Measurements from ENCODE around the gene OR5T2.
"Not testable (repeated sequence)": the region's sequence is repeated elsewhere in the genome, so short reads cannot be mapped to it uniquely, and the experiment has no call there.

Gene OR5T2

GRCh38 chr11:56234155-56234554, at the start of gene OR5T2:
Gene OR5T2 (minus strand): TSS chr11:56234255. CDS start chr11:56233062, 1,193 bp downstream.
- H3K9me3 Mint-ChIP-seq, result peaks cover 15% of the 10 kb centered on the region
- no peaks in the 10 kb centered on the region for H3K36me3 Mint-ChIP-seq (ENCODE audit: low read depth)
- no peaks in the 10 kb centered on the region for H3K27me3 Mint-ChIP-seq
- H3K27ac Mint-ChIP-seq, result no peak within 1 kb of the TSS
- H3K4me3 Mint-ChIP-seq, result no peak within 1 kb of the TSS
- H3K4me1 Mint-ChIP-seq (ENCODE audit: low read depth), result no peaks in the 10 kb centered on the region
- no peak for DNase-seq

DNA sequence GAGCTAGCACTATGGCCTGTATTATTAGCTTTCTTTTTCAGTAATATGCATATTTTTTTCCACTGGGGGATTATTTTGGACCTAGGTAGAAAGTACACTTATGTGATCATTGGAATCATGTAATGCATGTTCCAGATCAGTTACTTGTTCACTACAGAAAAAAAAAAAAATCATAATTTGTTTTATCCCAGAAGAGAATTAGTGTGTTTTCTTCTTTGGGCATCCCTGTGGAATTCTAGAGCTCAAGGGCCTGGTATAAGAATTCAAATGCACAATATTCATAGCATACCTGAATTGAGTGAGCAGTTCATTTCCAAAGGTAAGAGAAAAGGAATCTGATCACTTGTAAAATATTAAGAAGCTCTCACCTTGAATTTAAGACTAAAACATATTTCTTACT, 39.8 kb upstream of the OR5T2 start, which contains the start of gene OR5T1:
Gene OR5T1 (plus strand): TSS at position 301 of the 400 bp plus-strand sequence. CDS start 1,485 bp downstream, outside the sequence.
- Mint-ChIP-seq H3K27ac (no peak within 1 kb of the TSS), H3K4me1 (ENCODE audit: low read depth) (no peaks in the 10 kb centered on the region), H3K9me3 (peaks cover 28% of the 10 kb centered on the region), H3K36me3 (ENCODE audit: low read depth) (no peaks in the 10 kb centered on the region), H3K27me3 (no peaks in the 10 kb centered on the region), H3K4me3 (no peak within 1 kb of the TSS)
- DNase-seq, result no peak

GRCh38 chr11:56271092-56271491, 37.0 kb upstream of the OR5T2 start:
- no peak overlapping the region for H3K4me3 Mint-ChIP-seq
- DNase-seq, result no peak
- H3K4me1 Mint-ChIP-seq (ENCODE audit: low read depth), result no peaks in the 10 kb centered on the region
- no peak overlapping the region for H3K27ac Mint-ChIP-seq
- H3K36me3 Mint-ChIP-seq (ENCODE audit: low read depth), result no peaks in the 10 kb centered on the region
- H3K9me3 Mint-ChIP-seq, result peaks cover 23% of the 10 kb centered on the region
- no peaks in the 10 kb centered on the region for H3K27me3 Mint-ChIP-seq

DNA sequence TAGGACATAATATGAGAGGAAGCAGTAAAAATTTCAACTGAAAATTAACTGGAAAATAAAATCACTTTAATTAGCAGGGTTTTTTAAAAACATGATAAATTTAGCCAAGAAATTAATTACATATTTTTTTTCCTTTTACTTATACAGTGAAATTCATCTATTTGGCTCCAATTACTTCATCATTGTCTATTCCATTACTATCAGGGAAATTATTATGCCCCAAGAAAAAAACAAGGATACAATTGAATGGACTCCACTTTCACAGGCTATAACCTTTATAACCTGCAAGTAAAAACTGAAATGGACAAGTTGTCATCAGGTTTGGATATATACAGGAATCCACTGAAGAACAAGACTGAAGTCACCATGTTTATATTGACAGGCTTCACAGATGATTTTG, 17.9 kb upstream of the OR5T2 start, which contains the start of gene OR5T3:
Gene OR5T3 (plus strand): TSS at position 301 of the 400 bp plus-strand sequence. CDS start 0 bp downstream, at position 301.
- Mint-ChIP-seq H3K27ac (no peak within 1 kb of the TSS), H3K27me3 (no peaks in the 10 kb centered on the region), H3K9me3 (peaks cover 6% of the 10 kb centered on the region), H3K4me1 (ENCODE audit: low read depth) (no peaks in the 10 kb centered on the region), H3K36me3 (ENCODE audit: low read depth) (no peaks in the 10 kb centered on the region), H3K4me3 (no peak within 1 kb of the TSS)
- DNase-seq, result no peak

DNA sequence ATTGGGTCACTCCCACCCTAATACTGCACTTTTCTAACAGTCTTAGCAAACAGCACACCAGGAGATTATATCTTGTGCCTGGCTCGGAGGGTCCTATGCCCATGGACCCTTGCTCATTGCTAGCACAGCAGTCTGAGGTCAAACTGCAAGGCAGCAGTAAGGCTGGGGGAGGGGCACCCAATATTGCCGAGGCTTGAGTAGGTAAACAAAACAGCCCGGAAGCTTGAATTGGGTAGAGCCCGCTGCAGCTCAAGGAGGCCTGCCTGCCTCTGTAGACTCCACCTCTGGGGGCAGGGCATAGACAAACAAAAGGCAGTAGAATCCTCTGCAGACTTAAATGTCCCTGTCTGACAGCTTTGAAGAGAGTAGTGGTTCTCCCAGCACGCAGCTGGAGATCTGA, 14.3 kb downstream of the OR5T2 start:
- H3K4me3 Mint-ChIP-seq; DNase-seq; H3K27ac Mint-ChIP-seq; H3K27me3 Mint-ChIP-seq; H3K36me3 Mint-ChIP-seq (ENCODE audit: low read depth); H3K4me1 Mint-ChIP-seq (ENCODE audit: low read depth): not testable (repeated sequence)
- H3K9me3 Mint-ChIP-seq, result peaks cover 42% of the 10 kb centered on the region

DNA sequence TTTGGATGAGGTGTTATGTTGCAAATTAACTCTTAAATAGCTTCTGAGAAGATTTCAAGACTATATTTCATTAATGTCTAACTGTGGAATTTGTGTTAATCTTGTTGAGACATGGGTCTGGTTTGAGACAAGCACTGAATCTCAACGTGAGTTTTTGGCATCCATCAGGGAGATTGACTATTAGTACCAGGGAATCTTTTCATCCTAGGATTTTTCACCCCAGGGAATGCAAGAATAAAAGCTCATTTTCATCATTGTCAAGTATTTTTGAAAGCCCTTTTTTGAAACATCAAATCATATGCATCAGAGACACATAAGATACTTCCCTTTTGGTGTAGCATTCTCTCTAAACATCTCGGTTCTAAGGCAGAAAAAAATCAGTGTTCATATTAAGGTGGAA, 19.5 kb downstream of the OR5T2 start:
- Mint-ChIP-seq H3K27me3 (no peaks in the 10 kb centered on the region), H3K9me3 (peaks cover 39% of the 10 kb centered on the region), H3K4me3 (no peak overlapping the region), H3K4me1 (ENCODE audit: low read depth) (no peaks in the 10 kb centered on the region), H3K36me3 (ENCODE audit: low read depth) (no peaks in the 10 kb centered on the region), H3K27ac (no peak overlapping the region)
- no peak for DNase-seq

DNA sequence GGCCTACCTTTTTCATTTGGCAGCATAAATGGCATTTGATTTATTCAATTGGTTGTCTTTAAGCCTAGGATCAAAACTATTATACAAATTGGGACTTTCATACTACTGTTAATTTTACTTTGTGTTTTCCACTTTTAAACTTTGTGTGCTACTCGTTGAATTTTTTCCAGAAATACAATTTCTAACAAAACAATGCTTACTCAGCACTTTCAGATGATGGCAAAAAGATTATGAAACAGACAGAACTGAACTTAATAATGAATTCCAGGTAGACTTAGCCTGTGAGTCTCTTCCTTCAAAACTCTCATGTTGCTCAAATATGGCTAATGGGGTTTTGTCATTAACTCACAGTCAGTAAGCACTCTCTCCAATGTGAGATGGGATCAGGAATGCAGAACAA, 26.3 kb downstream of the OR5T2 start:
- no peak overlapping the region for H3K4me3 Mint-ChIP-seq
- peaks cover 23% of the 10 kb centered on the region for H3K9me3 Mint-ChIP-seq
- no peaks in the 10 kb centered on the region for H3K36me3 Mint-ChIP-seq (ENCODE audit: low read depth)
- DNase-seq, result no peak
- H3K4me1 Mint-ChIP-seq (ENCODE audit: low read depth), result no peaks in the 10 kb centered on the region
- no peak overlapping the region for H3K27ac Mint-ChIP-seq
- H3K27me3 Mint-ChIP-seq, result no peaks in the 10 kb centered on the region

GRCh38 chr11:56197367-56197766, 36.7 kb downstream of the OR5T2 start:
- Mint-ChIP-seq H3K27me3 (no peaks in the 10 kb centered on the region), H3K9me3 (peaks cover 7% of the 10 kb centered on the region), H3K36me3 (ENCODE audit: low read depth) (no peaks in the 10 kb centered on the region), H3K4me1 (ENCODE audit: low read depth) (no peaks in the 10 kb centered on the region), H3K4me3 (no peak overlapping the region), H3K27ac (no peak overlapping the region)
- no peak for DNase-seq

- H3K9me3 Mint-ChIP-seq, result peaks cover 7% of the 10 kb centered on the region
- H3K27me3 Mint-ChIP-seq, result no peaks in the 10 kb centered on the region
- no peak for DNase-seq
- no peak overlapping the region for H3K4me3 Mint-ChIP-seq
- H3K27ac Mint-ChIP-seq, result no peak overlapping the region
- H3K36me3 Mint-ChIP-seq (ENCODE audit: low read depth), result no peaks in the 10 kb centered on the region
- no peaks in the 10 kb centered on the region for H3K4me1 Mint-ChIP-seq (ENCODE audit: low read depth)
Observed at GRCh38 chr11:56196705-56197104, 37.4 kb downstream of the OR5T2 start.

GRCh38 chr11:56188602-56189001, 45.5 kb downstream of the OR5T2 start:
- H3K36me3 Mint-ChIP-seq (ENCODE audit: low read depth), result no peaks in the 10 kb centered on the region
- H3K27ac Mint-ChIP-seq, result no peak overlapping the region
- H3K4me1 Mint-ChIP-seq (ENCODE audit: low read depth), result no peaks in the 10 kb centered on the region

GRCh38 chr11:56183459-56183858, 50.6 kb downstream of the OR5T2 start:
- Mint-ChIP-seq H3K27ac (no peak overlapping the region), H3K9me3 (peaks cover 26% of the 10 kb centered on the region), H3K27me3 (no peaks in the 10 kb centered on the region), H3K4me3 (no peak overlapping the region), H3K36me3 (ENCODE audit: low read depth) (no peaks in the 10 kb centered on the region), H3K4me1 (ENCODE audit: low read depth) (no peaks in the 10 kb centered on the region)
- DNase-seq, result no peak

More at GRCh38 chr11:56188602-56189001, 45.5 kb downstream of the OR5T2 start:
- no peak overlapping the region for H3K4me3 Mint-ChIP-seq
- peaks cover 23% of the 10 kb centered on the region for H3K9me3 Mint-ChIP-seq
- no peaks in the 10 kb centered on the region for H3K27me3 Mint-ChIP-seq
- no peak for DNase-seq
